Esophagus muscularis mucosa (tissue), 3 donors: ENCODE data around the gene SPTB.

Experiments
- CTCF ChIP-seq, 3 experiments: fragments of 200-600 bp in 2 of 3; fragments of 450-650 bp in 1 of 3; sonication (generic) in 2 of 3; IDR thresholded peaks; one replicate each; pipeline ENCODE4 v1.5.1; 2017 to 2019; ENCODE audit warnings: antibody characterized with exemption in 3 of 3, mild to moderate bottlenecking in 2 of 3, moderate library complexity in 1 of 3
- POLR2AphosphoS5 ChIP-seq, 2 donors: sonication (generic); formaldehyde crosslinking; IDR thresholded peaks; one replicate each; pipeline ENCODE4 v1.6.1; 2017; ENCODE audit warnings: antibody characterized with exemption in 2 of 2

- peak in 1 of 2 donors; percentile 1 for TF ChIP-seq POLR2AphosphoS5 (IDR thresholded peaks at IDR 0.05)
- TF ChIP-seq CTCF (IDR thresholded peaks at IDR 0.05): no peak
Observed at GRCh38 chr14:64806862-64807495, 72.7 kb downstream of the SPTB start.
